NCI-H128 (cell line): ENCODE results near the gene RACGAP1.

Experiments
- DNase-seq: peaks from one replicate; lab custom pipeline; 2025; ENCODE audit not compliant: unreplicated experiment; lab: John Stamatoyannopoulos, UW

The RACGAP1 gene

DNA sequence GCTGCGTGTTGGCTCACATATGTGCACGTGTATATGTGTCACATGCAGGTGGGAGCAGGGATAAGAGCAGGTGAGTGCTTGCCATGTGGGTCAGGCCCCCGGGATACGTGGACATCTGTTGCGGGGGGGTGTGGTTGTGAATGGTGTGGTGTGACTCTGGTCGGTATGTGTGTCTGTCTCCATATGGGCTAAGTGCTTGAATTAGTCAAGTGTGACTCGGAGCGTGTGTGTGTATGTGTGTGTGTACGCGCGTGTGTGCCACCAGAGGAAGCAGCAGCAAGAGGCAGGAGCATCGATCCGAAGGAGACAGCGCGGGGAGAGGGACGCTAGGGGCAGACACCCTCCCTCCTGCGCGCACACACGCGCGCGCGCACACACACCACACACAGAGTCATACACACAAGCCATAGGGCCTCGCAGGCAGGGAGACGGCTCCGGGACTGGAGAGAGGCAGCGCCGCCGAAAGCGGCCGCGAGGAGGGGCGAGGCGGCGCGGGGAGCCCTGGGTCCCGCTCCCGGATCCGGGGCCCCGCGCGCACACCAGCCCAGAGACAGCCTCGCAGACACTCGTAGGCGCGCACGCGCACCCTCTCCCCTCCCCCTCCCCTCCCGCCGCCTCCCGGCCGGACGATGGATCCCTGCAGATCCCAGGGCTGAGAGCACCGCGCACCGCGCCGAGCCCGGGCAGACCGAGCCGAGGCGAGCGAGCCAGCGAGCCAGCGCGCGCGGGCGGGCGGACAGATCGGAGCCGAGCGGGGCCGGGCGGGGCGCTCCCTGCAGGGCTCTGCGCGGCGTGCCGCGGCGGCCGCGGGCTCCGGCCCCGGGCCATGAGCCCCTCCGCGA, 31.9 kb upstream of the RACGAP1 start, which contains the start of gene ASIC1:
Gene ASIC1 (plus strand): TSS at position 597 of the 842 bp plus-strand sequence. CDS start 1,171 bp downstream, outside the sequence.
- peak; percentile 50 for DNase-seq

DNA sequence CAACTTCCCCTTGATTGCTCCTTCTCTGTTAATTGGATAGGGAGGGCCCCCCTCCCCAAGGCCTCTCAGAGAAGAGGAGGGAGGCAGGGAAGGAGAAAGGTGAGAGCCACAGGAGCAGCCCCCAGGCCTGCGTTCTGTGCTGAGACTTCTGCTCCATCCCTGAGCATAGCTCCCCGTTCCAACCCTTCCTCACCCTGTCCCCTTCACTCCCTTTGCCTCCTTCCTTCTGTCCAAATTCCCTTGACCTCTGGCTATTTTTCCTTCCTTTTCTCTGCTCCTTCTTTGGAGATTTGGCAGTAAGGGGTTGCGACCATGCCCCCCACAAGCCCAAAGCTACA, 31.3 kb upstream of the RACGAP1 start:
- DNase-seq, result no peak

DNA sequence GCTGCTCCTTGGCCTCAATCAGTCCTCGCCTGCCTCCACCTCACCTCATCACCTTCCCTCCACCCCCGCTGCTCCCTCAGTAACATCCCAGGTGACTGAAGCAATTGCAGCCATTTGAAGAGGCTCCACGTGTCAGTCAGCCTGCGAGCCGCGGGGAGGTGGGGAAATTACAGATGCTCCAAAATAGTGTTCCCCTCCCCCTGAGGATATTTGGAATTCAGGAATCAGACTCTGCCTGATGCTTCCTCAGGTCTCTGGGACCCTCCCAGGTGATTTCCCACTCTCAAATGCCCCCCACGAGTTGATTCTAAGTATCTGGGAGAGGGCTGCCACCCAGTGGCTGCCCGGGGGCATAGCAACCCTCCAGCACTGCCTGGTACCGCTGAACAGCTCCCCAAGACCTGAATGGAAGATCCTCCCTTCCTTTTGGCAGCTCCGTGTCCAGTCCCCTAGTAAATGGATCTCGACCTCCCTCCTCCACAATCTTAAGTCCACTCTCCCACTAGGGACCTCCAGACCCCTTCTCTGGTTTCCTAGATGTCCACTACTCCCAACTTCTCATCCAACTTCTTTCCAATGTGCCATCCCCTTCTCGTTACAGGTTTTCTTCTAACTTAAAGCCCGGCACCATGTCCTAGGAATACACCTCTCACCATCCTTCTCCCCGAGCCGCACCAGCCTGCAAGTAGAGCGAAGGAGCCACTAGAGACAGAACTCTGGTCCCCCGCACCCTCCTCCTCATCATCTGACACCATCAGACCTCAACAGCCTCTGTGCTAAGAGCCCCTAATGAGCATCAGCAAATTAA, 30.7 kb upstream of the RACGAP1 start:
- no peak for DNase-seq

DNA sequence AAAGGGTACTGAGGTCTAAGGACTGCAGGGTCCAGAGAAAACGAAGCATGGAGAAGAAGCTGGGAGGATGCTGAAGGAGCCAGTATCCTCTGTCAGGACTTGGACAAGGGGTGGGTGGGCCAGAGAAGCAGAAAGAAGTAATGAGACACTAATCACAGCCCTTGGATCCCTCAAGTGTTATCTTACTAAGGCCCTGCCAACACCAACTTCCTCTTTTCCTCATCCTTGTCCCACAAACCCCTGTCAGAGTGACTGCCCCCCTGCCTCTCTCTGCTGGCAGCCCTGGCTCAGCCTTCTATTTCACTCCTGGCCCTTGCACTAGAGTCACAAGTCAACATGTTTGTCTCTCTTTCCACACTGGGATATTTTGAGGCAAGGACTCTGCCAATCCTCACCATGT, 28.3 kb upstream of the RACGAP1 start:
- no peak for DNase-seq

DNA sequence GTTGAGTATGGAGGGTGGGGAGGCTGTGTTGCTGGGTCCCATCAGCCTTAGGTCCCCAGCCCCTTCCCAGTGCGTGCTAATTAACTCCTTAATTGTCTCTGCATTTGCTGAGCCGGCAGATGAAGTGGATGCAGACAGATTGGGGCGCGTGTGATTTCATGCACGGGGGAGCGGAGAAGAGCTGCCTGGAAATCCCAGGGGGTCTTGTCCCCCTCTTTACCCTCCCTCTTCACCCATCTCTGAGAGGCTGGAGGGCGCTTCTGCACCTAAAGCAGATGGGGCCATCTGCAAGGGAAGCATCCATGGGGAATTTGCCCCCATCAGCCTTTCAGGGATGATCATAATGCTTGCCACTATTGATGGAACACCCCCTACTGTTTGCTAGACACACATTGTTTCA, 27.7 kb upstream of the RACGAP1 start:
- DNase-seq, result no peak

DNA sequence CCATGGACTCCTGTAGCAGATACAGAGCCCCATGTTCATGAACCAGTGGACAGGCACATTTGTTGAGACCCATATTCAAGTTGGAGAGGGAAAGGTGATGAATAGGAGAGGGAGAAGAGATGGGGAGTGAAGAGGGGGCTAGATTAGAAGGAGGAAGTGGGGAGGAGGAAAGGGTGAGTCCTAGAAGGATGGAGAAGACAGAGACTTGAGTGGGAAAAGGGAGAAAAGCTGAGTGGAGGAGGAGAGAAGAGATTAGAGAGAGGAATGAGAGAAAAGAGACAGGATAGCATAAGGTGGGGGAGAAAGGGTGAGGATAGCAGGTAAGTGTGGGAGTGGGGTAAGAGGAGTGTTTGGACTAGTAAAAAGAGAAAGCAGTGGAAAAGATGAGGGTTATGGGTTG, 27.2 kb upstream of the RACGAP1 start:
- no peak for DNase-seq

DNA sequence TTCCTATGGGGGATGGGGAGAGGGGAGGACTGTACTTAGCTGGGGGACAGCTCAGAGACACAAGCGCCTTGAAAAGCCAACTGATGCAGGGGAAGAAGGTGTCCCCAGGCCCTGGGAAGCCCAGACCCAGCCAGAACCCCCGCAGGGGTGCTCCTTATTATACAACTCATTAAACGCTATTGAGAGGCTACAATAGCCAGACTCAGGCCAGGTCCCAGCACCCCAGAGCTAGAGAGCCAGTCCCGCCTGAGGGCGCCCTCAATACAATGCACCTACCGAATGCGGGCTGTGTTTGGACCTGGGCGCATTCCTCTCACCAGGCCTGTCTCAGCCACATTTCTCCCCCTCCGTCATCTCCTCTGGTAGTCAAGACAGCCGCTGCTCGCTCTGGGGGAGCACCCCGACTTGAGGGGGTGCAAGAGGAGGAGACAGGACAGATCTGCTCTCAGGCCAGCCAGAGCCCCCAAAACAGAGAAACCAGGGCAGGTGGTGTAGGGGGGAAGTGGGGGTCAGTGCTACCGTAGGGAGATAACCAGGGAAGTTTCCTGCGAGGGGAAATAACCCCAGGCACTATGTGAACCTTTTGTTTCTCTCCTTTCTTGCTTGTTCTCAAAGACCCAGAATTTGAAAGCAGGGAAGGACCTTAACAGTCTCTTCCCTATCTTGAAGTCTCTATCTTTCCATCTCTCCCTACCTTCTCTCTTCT, 26.0 kb upstream of the RACGAP1 start:
- DNase-seq, result no peak

DNA sequence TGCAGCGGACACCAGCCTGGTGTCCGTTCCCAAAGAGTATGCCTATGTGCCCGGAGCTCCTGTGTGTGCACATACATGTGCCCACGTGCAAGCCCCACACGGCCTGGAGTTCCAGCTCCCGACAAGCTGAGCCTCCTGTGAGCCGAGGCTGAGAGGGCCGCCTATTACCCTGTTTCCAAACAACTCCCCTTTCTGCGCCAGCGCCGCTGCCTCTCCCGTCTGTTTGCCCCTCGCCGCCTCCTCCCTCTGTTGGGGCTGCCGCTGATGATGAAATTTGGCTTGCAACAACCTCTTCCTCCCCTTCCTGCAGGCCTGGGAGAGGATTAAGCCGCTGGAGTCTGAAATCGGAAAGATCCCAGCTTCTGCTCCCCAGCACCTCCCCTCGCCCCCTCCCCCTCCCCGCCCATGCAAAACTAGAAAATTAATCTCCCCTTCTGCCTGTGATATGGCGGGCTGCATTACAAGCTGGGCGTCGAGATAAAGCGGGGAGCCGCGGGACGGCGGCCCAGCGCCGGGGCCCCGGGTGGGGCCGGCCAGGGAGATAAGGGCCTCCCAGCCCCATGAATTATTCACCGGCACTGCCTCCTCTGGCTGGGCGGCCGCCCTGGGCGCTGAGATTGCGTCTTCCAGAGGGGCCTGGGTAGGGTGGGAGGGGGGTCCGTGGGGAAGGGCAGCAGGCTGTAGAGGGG, 25.3 kb upstream of the RACGAP1 start:
- no peak for DNase-seq

DNA sequence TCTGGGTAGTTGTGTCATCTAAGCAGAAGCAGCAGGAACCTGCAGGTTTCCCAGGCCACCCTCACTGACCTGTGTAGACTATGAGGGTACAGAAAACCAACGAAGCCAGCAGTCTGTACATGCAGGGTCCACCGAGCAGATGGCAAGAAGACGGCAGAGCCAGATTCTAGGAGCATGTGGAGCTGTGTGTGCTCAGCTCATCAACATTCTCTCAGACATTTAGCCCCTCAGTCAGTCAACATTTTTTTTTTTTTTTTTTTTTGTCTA, 24.8 kb upstream of the RACGAP1 start:
- no peak for DNase-seq

DNA sequence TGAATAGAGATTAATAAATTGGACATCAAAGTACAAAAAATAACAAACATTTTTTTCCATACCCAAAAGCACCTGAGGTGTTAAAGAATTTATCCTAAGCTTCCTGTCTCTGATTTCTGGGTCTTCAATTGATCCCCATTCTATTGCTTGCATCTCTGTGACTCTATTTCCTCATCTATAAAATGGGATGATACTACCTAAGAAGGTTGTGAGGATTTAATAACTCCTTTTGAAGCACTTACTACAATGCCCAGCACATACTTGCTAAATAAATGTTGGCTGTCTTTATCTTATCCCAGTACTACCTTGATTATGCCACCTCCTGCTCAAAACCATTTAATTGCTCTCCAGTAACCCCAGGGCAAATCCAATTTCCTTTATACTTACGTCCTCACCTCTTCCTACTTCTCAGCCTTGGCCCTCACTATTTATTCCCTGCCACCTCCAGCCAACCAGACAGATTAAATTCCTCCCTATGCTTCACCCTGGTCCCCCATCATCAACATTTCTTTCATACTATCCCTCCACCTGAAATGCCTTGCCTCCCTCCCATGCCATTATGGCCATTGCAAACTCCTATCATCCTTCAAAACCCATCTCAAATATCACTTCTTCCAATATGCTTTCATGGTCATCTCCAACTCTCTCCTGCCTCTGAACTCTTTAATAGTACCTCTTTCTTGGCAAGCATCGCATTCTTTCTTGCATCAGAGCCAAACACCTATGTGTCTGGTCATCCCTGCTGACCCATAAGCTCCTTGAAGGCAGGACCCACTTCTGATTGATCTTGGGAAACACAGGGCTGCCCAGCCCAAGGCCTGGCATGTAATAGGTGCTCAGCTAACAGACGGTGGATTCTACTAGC, 24.2 kb upstream of the RACGAP1 start:
- DNase-seq, result no peak

DNA sequence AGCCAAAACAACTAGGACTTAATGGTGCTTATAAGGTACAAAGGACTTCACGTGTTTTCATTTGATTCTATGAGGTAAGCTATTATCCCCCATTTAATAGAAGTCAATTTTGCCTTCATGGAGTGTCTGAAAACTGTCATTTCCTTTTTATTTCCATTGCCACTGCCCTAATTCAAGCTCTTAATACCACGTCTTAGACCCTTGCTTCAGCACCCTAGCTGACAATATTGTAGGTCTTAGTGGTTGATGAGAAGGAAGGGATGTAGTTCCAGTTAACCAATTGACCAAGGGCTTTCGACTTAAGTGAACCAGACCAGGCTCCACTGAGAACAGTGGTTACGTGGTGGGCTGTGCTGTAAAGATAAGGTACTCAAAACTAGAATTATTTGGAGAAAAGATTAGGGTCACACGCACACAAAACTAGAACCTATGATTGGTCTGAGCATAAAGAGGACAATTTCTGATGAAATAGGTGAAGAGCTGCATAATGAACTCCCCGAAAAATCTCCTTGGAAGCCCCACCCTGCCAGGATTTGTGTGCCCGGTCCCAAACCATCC, 22.5 kb upstream of the RACGAP1 start:
- DNase-seq, result no peak

DNA sequence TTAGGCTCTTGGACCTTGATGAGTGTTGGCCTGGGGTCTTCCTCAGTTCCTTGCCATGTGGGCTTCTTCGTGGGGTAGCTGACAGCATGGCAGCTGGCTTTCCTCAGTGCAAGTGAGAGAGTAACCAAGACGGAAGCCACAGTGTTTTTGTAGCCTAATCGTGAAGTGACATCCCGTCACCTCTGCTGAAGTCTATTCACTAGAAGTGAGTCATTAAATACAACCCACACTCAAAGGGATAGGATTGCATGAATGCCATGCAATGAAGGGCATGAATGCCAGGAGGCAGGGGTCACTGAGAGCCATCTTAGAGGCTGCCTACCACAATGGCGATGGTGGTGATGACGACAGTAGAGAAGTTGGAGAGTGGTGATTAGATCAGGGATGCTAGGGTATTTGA, 18.6 kb upstream of the RACGAP1 start:
- DNase-seq, result no peak

DNA sequence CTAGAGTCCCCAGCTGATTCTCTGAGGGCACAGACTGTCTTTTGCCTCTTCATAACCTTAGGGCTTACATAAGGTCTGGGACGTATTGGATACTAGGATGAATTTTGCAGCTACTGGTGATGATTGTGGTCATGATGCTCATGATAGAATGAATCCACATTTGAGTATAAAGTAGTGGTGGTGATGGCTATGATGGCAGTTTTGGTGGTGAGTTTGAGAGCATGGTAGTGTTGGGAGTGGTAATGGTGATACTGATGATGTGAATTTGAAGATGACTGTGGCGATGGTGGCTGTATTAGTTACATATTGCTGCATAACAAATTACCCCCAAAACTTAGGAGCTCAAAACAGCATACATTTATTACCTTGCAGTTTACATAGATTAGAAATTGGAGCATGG, 18.0 kb upstream of the RACGAP1 start:
- DNase-seq, result no peak

DNA sequence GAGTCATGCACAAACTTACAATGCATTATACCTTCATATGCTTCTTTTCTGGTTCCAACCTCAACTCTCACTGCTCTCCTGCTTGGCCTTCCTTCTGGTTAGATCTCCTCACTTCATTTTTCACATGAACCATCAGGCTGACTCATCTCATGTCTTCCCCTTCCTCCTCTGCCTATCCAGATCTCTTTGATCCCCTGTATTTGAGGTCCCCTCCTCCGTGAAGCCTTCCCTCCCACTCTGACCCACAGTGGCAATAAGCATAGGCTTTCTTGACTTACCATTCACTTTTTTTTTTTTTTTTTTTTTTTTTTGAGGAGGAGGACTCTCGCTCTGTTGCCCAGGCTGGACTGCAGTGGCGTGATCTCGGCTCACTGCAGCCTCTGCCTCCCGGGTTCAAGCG, 17.4 kb upstream of the RACGAP1 start:
- no peak for DNase-seq

DNA sequence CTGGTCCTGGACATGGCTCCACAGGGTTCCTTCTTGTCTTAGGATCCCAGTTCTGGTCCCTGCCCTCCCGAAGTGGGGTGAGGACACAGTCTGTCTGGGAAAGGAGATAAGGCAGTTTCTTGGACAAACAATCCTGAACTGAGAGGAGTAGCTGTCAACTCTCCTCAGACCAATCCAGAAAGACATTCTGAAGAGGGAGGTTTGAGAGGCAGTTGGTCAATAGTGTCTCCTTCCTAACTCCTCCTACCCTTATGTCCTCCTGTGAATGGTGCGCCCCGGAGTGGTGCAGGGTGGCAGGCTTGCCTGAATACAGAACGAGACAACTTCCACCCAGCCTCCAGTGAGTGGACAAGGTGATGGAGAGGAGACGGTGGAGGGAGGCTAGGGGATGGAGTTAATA, 16.7 kb upstream of the RACGAP1 start:
- no peak for DNase-seq

DNA sequence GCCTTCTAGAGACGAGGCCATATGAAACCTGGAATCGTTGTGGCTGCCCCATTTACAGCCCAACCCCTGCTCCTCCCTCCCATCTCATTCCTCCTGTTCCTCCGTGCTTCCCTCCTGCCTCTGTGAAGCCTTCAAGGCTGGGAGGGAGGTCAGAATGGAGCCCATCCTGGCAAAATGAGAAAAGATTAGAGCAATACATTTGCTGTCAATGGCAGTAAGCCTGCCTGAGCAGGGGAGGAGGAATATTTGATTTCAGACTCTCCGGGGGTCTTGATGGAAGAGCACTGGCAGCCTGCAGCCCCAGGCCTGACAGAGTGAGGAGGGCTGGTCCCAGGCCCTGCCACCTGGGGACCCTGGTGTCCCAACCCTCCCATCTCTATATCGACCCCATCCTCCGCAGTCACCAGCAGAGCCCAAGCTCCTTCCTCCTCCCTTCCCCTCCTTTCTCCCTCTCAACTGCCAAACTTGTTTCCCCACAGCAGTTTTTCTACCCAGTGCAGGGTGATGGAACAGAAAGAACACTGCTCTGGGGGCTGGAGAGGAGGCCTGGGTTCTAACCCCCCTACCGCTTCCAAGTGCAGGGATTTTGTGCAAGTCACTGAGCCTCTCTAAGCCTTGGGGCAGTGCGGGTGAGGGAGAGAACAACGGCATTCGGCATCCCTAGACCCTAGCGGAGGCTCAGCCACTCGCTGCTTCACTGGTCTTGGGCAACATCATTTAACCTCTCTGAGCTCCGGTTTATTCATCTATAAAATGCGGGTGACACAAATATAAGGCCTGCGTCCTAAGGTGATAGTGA, 16.0 kb upstream of the RACGAP1 start:
- no peak for DNase-seq

DNA sequence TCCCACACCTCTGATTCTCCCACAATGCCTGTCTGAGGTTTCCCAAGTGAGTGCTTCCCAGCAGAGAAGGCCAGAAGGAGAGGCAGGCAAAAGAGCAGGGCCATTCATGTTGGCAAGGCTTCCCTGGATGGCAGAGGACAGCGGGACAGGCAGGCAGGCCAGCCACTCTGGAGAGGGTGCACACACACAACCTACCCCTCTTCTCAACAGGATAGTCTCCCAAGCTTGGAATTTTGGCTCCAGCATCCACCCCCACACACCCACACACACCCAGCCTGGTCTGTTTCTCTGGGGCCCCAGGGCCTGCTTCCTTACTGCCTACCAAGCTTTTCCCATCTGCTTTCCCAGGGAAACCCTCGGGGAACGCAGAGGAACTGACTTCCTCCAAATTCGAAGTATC, 15.4 kb upstream of the RACGAP1 start:
- DNase-seq, result no peak

DNA sequence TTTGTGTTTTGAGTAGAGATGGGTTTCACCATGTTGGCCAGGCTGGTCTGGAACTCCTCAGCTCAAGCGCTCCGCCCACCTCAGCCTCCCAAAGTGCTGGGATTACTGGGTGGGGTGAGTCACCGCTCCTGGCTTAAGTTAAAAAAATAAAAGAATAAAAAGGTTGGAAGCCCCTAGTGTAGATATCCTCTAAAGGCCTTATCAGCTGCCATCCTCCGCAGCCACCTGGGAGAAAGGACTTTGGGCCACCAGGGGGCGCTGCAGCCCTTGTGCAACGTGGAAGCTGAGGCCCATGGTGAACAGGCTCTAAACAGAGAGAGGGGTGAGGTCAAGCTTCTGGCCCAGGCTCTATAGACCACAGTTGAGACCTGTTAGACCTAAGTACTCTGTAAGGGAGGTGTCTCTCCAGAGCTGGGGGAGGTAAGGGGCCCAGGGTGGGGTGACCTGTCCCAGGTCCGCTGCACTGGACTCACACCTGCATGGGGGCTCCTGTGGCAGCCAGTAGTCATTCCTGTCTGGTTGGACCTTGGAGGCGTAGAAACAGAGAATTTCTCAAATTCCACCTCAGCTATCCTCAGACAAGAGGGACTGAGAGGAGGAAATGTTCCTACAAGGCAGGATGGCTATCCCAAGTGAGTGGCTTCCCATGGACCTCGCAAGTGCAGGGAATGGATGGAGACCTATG, 14.0 kb upstream of the RACGAP1 start:
- DNase-seq, result peak; percentile 63

DNA sequence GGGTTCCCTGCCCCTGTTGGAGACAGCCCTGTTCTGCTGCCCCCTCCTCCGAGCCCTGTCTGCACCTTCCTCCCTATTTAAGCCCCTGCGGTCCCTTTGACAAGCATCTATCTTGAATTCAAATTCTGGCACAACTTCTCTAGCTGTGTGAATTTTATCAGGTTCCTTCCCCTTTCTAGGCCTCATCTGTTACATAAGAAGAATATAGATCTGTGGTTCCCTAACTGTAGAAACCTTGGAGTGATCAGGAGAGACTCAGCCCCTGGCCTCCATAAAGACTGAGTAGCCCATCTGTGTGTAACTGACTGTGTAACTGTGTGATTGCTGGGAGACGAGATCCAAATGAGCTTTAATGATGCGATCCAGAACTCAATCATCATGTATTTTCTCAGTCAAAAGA, 13.0 kb upstream of the RACGAP1 start:
- no peak for DNase-seq
